Measurements from ENCODE around the gene FGR. TPM values are rescaled to one million over a fixed set of nuclear protein-coding genes. Genes with fewer than 3 reads are reported as not detected.
A peak's percentile ranks its signal among the peaks of the same experiment; 100 is the strongest.

The FGR gene
- total RNA-seq, 1 donor from 2014 or later: 0.96 TPM

- peak; percentile 81 for DNase-seq (ENCODE audit: low spot score)
These were observed 33.1 kb downstream of the FGR start for GRCh38 chr1:27601771-27602461.

- no peak for DNase-seq (ENCODE audit: low spot score)
These were observed 33.6 kb downstream of the FGR start for GRCh38 chr1:27601321-27601770.

- DNase-seq (ENCODE audit: low spot score): no peak
These were observed 34.3 kb downstream of the FGR start for GRCh38 chr1:27600498-27601175.

GRCh38 chr1:27599605-27600497, 35.1 kb downstream of the FGR start:
- no peak for DNase-seq (ENCODE audit: low spot score)

- peak; percentile 96 for DNase-seq (ENCODE audit: low spot score)
These were observed 36.0 kb downstream of the FGR start for GRCh38 chr1:27598902-27599528.

GRCh38 chr1:27598295-27598687, 36.7 kb downstream of the FGR start:
- peak; percentile 84 for DNase-seq (ENCODE audit: low spot score)

GRCh38 chr1:27597516-27598294, 37.3 kb downstream of the FGR start:
- DNase-seq (ENCODE audit: low spot score): peak; percentile 82

GRCh38 chr1:27596986-27597385, 38.0 kb downstream of the FGR start:
- DNase-seq (ENCODE audit: low spot score): no peak

GRCh38 chr1:27596261-27596660, 38.7 kb downstream of the FGR start:
- DNase-seq (ENCODE audit: low spot score): no peak

- DNase-seq (ENCODE audit: low spot score): no peak
These were observed 39.4 kb downstream of the FGR start for GRCh38 chr1:27595597-27595996.

GRCh38 chr1:27594564-27595510, 40.1 kb downstream of the FGR start:
- peak; percentile 84 for DNase-seq (ENCODE audit: low spot score)

GRCh38 chr1:27593678-27594563, 41.1 kb downstream of the FGR start:
- DNase-seq (ENCODE audit: low spot score): peak; percentile 44

- no peak for DNase-seq (ENCODE audit: low spot score)
These were observed 41.9 kb downstream of the FGR start for GRCh38 chr1:27592931-27593677.

GRCh38 chr1:27592232-27592930, 42.6 kb downstream of the FGR start:
- no peak for DNase-seq (ENCODE audit: low spot score)

GRCh38 chr1:27591622-27592021, 43.4 kb downstream of the FGR start:
- no peak for DNase-seq (ENCODE audit: low spot score)

GRCh38 chr1:27590917-27591508, 44.0 kb downstream of the FGR start:
- DNase-seq (ENCODE audit: low spot score): no peak

- peak; percentile 95 for DNase-seq (ENCODE audit: low spot score)
These were observed 45.1 kb downstream of the FGR start for GRCh38 chr1:27589841-27590426.

All from umbilical cord (tissue), 2 donors.